Stimulated activated naive CD8-positive, alpha-beta T cell treated with anti-CD3 and anti-CD28 coated beads, Interleukin-15, Interleukin-2, amounts not matched to agents 100 ng/mL and 50 ng/mL, for 24 hours (primary cell): Measurements from ENCODE around the gene GNAO1.

ENCODE experiments used
- H3K27ac Mint-ChIP-seq: one replicate; pipeline ENCODE4 v1.8.0; 2021; ENCODE audit warnings: mild to moderate bottlenecking, mixed read lengths
- H3K27me3 Mint-ChIP-seq: one replicate; pipeline ENCODE4 v1.8.0; 2021; ENCODE audit warnings: mixed read lengths
- H3K36me3 Mint-ChIP-seq: one replicate; pipeline ENCODE4 v1.8.0; 2021; ENCODE audit warnings: low read depth, mixed read lengths
- H3K4me1 Mint-ChIP-seq: one replicate; pipeline ENCODE4 v1.8.0; 2021; ENCODE audit warnings: low read depth, mixed read lengths
- H3K4me3 Mint-ChIP-seq: one replicate; pipeline ENCODE4 v1.8.0; 2021; ENCODE audit warnings: mild to moderate bottlenecking, mixed read lengths
- H3K9me3 Mint-ChIP-seq: one replicate; pipeline ENCODE4 v1.8.0; 2021; ENCODE audit warnings: mixed read lengths

The GNAO1 gene

GRCh38 chr16:56401482-56401881 is 210.2 kb downstream of the GNAO1 start:
- Mint-ChIP-seq H3K27ac (no peak overlapping the region), H3K27me3 (no peaks in the 10 kb centered on the region), H3K4me1 (peaks cover 4% of the 10 kb centered on the region), H3K9me3 (no peaks in the 10 kb centered on the region), H3K36me3 (peaks cover 70% of the 10 kb centered on the region), H3K4me3 (no peak overlapping the region)

- Mint-ChIP-seq H3K4me3 (no peak overlapping the region), H3K36me3 (peaks cover 50% of the 10 kb centered on the region), H3K4me1 (peaks cover 4% of the 10 kb centered on the region), H3K27ac (no peak overlapping the region), H3K27me3 (no peaks in the 10 kb centered on the region), H3K9me3 (no peaks in the 10 kb centered on the region)
These were observed 214.8 kb downstream of the GNAO1 start for GRCh38 chr16:56405977-56406672.
